A673 (cell line): ENCODE measurements around the gene PPP1R13L. TPM values are rescaled to one million over a fixed set of nuclear protein-coding genes. Genes with fewer than 3 reads are reported as not detected.

Experiments used
- BruUV-seq: library from RNA; stranded (reverse); fragments of 400-500 nt; replicated peaks from 2 replicates; lab custom pipeline; 2021; lab: Mats Ljungman, UMichigan
- CTCF ChIA-PET: fragments of 300-600 bp; sonication (Branson Sonifier 250); formaldehyde crosslinking; loops from one replicate; lab custom pipeline; 2022; ENCODE audit warnings: antibody characterized with exemption; lab: Charles Lee
- POLR2A ChIA-PET: fragments of 300-600 bp; sonication (Branson Sonifier 250); formaldehyde crosslinking; loops from one replicate; lab custom pipeline; 2022; ENCODE audit warnings: antibody characterized with exemption; ENCODE audit not compliant: low non-redundant PET; lab: Charles Lee
- DNase-seq: peaks from one replicate; pipeline ENCODE4 v3.0.0-alpha.2; 2015; ENCODE audit warnings: low spot score
- H3K27ac ChIP-seq: fragments of 200-600 bp; sonication (generic); 2 replicates; pipeline ENCODE4 v1.5.1; 2016; ENCODE audit warnings: mixed run types, low read depth, mild to moderate bottlenecking, mixed read lengths, antibody characterized with exemption, low read length; ENCODE audit not compliant: poor library complexity, severe bottlenecking
- H3K27me3 ChIP-seq: fragments of 200-600 bp; sonication (generic); replicated peaks from 2 replicates; pipeline ENCODE4 v1.6.1; 2017; ENCODE audit warnings: mixed run types, low read depth, mild to moderate bottlenecking, mixed read lengths, antibody characterized with exemption, low read length; ENCODE audit not compliant: insufficient read depth, poor library complexity
- H3K36me3 ChIP-seq: fragments of 200-600 bp; sonication (generic); 2 replicates; pipeline ENCODE4 v1.6.1; 2016; ENCODE audit warnings: mixed run types, mild to moderate bottlenecking, mixed read lengths, antibody characterized with exemption, low read length; ENCODE audit not compliant: insufficient read depth, poor library complexity, severe bottlenecking
- H3K4me1 ChIP-seq: fragments of 200-600 bp; sonication (generic); 2 replicates; pipeline ENCODE4 v1.6.1; 2017; ENCODE audit warnings: mixed run types, mild to moderate bottlenecking, mixed read lengths, antibody characterized with exemption, low read length; ENCODE audit not compliant: insufficient read depth, poor library complexity, severe bottlenecking
- H3K4me3 ChIP-seq: fragments of 200-600 bp; sonication (generic); 2 replicates; pipeline ENCODE4 v1.5.1; 2016; ENCODE audit warnings: low read depth, mixed run types, mild to moderate bottlenecking, mixed read lengths, low read length; ENCODE audit not compliant: poor library complexity, severe bottlenecking
- H3K9me3 ChIP-seq: fragments of 200-600 bp; sonication (generic); 2 replicates; pipeline ENCODE4 v1.6.1; 2016; ENCODE audit warnings: mixed run types, low read depth, mild to moderate bottlenecking, mixed read lengths, antibody characterized with exemption, low read length; ENCODE audit not compliant: poor library complexity, severe bottlenecking
- EZH2 ChIP-seq: fragments of 200-600 bp; sonication (generic); IDR thresholded peaks from 2 replicates; pipeline ENCODE4 v1.6.1; 2017; ENCODE audit warnings: borderline replicate concordance, low read depth, mild to moderate bottlenecking, mixed read lengths, antibody characterized with exemption, low read length; ENCODE audit not compliant: poor library complexity, severe bottlenecking
- intact Hi-C: fragments of 100-400 bp; cut with micrococcal nuclease; formaldehyde crosslinking; loops from one replicate; pipeline ENCODE4 v1.10.0; 2022; ENCODE audit not compliant: unreplicated experiment
- total RNA-seq: library from RNA; stranded (reverse); gene quantifications from 2 replicates; pipeline ENCODE4 v1.2.3, GENCODE V29; 2021
- TF ChIP-seq, protein P1 (sequence below): fragments of 300-800, 200-600 bp; sonication (generic); conservative IDR thresholded peaks from 2 replicates; pipeline ENCODE4 v1.5.1; 2017; ENCODE audit warnings: low read depth, mild to moderate bottlenecking, antibody characterized with exemption, low read length, moderate library complexity, mixed read lengths

PPP1R13L gene
- total RNA-seq, 1 experiment from 2014 or later = 5.5 TPM

DNA sequence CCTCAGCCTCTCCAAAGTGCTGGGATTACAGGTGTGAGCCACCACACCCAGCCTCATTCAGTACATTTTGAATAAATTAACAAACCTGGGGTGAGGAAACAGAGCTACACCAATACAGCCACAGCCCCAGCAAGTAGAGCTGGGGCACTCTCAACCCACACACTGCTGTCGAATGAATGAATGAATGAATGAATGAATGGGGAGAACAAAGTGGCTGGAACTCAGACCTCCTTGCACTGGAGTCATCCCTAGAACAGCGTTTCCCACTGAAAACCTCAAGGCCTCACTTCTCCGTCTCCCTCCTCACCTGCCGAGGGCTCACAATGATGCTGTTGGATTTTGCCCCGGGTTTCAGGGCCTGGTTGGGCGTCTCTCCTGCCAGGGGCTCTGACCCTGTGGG is 16.0 kb upstream of the PPP1R13L start:
- Histone ChIP-seq H3K27ac (no peak overlapping the region), H3K4me3 (no peak overlapping the region), H3K4me1 (peaks cover 16% of the 10 kb centered on the region), H3K9me3 (no peaks in the 10 kb centered on the region), H3K27me3 (no peaks in the 10 kb centered on the region), H3K36me3 (peaks cover 35% of the 10 kb centered on the region)
- CTCF ChIA-PET = no interaction called here
- intact Hi-C loops = no loop called here
- POLR2A ChIA-PET = no interaction called here
- TF ChIP-seq EZH2 = no peak
- TF ChIP-seq, protein P1, sequence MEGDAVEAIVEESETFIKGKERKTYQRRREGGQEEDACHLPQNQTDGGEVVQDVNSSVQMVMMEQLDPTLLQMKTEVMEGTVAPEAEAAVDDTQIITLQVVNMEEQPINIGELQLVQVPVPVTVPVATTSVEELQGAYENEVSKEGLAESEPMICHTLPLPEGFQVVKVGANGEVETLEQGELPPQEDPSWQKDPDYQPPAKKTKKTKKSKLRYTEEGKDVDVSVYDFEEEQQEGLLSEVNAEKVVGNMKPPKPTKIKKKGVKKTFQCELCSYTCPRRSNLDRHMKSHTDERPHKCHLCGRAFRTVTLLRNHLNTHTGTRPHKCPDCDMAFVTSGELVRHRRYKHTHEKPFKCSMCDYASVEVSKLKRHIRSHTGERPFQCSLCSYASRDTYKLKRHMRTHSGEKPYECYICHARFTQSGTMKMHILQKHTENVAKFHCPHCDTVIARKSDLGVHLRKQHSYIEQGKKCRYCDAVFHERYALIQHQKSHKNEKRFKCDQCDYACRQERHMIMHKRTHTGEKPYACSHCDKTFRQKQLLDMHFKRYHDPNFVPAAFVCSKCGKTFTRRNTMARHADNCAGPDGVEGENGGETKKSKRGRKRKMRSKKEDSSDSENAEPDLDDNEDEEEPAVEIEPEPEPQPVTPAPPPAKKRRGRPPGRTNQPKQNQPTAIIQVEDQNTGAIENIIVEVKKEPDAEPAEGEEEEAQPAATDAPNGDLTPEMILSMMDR = no peak
- DNase-seq = no peak
- BruUV-seq = no TSS peak

DNA sequence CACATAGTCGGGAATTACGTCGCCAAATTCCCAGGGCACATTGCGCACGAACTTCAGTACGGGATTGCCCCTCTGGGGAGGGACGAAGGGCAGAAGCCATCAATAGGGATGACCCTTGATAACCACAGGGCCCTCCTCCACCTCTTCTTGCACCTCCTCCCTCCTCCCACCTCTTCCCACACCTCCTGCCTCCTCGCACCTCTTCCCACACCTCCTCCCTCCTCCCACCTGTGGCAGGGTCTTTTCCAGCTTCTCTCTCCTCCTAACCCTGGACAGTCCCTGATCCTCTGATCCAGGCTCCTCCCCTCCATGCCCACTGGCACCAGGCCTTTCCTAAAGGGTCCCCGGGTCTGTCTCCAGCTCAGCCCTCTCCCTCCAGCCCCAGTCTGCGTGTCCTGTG is 15.5 kb upstream of the PPP1R13L start:
- no peak for DNase-seq
- ChIA-PET POLR2A (no interaction called here), CTCF (no interaction called here)
- peaks cover 12% of the 10 kb centered on the region for H3K4me1 ChIP-seq
- TF ChIP-seq EZH2 = no peak
- TF ChIP-seq, protein P1 = no peak
- H3K36me3 ChIP-seq = peaks cover 37% of the 10 kb centered on the region
- no peaks in the 10 kb centered on the region for H3K27me3 ChIP-seq
- no peaks in the 10 kb centered on the region for H3K9me3 ChIP-seq
- intact Hi-C loops = no loop called here
- no peak overlapping the region for H3K27ac ChIP-seq
- no TSS peak for BruUV-seq
- H3K4me3 ChIP-seq = no peak overlapping the region

DNA sequence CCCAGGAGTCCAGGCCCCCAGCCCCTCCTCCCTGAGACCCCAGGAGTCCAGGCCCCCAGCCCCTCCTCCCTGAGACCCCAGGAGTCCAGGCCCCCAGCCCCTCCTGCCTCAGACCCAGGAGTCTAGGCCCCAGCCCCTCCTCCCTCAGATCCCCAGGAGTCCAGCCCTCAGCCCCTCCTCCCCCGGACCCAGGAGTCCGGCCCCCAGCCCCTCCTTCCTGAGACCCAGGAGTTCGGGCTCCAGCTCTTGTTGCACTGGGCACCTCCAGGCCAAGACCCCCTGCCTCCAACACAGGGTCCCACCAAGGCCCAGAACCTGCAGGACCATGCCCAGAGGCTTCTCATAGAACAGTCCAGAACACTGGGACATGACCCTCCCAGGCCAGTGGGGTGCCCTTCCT is 15.0 kb upstream of the PPP1R13L start:
- Histone ChIP-seq H3K9me3 (no peaks in the 10 kb centered on the region), H3K36me3 (peaks cover 37% of the 10 kb centered on the region), H3K27me3 (no peaks in the 10 kb centered on the region), H3K27ac (no peak overlapping the region), H3K4me3 (no peak overlapping the region), H3K4me1 (peaks cover 8% of the 10 kb centered on the region)
- ChIA-PET POLR2A (no interaction called here), CTCF (no interaction called here)
- TF ChIP-seq, protein P1 = no peak
- no peak for TF ChIP-seq EZH2
- no TSS peak for BruUV-seq
- intact Hi-C loops = no loop called here
- no peak for DNase-seq
